ENCODE data around the gene WWOX. TPM values are rescaled to one million over a fixed set of nuclear protein-coding genes. Genes with fewer than 3 reads are reported as not detected.

WWOX gene
- total RNA-seq, 1 donor from 2014 or later = 19.2 TPM

- H3K27ac ChIP-seq = no peak overlapping the region
- no peaks in the 10 kb centered on the region for H3K36me3 ChIP-seq
- TF ChIP-seq CTCF (IDR thresholded peaks at IDR 0.05) = no peak
- H3K4me1 ChIP-seq = no peaks in the 10 kb centered on the region
- ATAC-seq = no peak
- DNase-seq = no peak
- H3K9me3 ChIP-seq = no peaks in the 10 kb centered on the region
- intact Hi-C loops (cut with DNase I) = no loop called here
- no peaks in the 10 kb centered on the region for H3K27me3 ChIP-seq (ENCODE audit: low read depth)
- no peak overlapping the region for H3K4me3 ChIP-seq
Measured at GRCh38 chr16:78727536-78727935, 628.1 kb downstream of the WWOX start.

GRCh38 chr16:78729687-78730086 lies 630.2 kb downstream of the WWOX start:
- no peaks in the 10 kb centered on the region for H3K9me3 ChIP-seq
- DNase-seq = no peak
- no peaks in the 10 kb centered on the region for H3K36me3 ChIP-seq
- no peak overlapping the region for H3K4me3 ChIP-seq
- no peak overlapping the region for H3K27ac ChIP-seq
- ATAC-seq = no peak
- H3K4me1 ChIP-seq = no peaks in the 10 kb centered on the region
- TF ChIP-seq CTCF (IDR thresholded peaks at IDR 0.05) = no peak
- intact Hi-C loops (cut with DNase I) = no loop called here
- H3K27me3 ChIP-seq (ENCODE audit: low read depth) = no peaks in the 10 kb centered on the region

GRCh38 chr16:78731785-78732184 lies 632.3 kb downstream of the WWOX start:
- Histone ChIP-seq H3K36me3 (no peaks in the 10 kb centered on the region), H3K27ac (no peak overlapping the region), H3K9me3 (no peaks in the 10 kb centered on the region), H3K4me3 (no peak overlapping the region), H3K27me3 (ENCODE audit: low read depth) (no peaks in the 10 kb centered on the region), H3K4me1 (no peaks in the 10 kb centered on the region)
- intact Hi-C loops (cut with DNase I) = no loop called here
- no peak for TF ChIP-seq CTCF (IDR thresholded peaks at IDR 0.05)
- ATAC-seq (no peak), DNase-seq (no peak)

GRCh38 chr16:78732696-78733095 lies 633.2 kb downstream of the WWOX start:
- no peak overlapping the region for H3K27ac ChIP-seq
- H3K36me3 ChIP-seq = no peaks in the 10 kb centered on the region
- no peak overlapping the region for H3K4me3 ChIP-seq
- no peaks in the 10 kb centered on the region for H3K4me1 ChIP-seq
- intact Hi-C loops (cut with DNase I) = no loop called here
- DNase-seq = no peak
- H3K9me3 ChIP-seq = no peaks in the 10 kb centered on the region
- no peak for ATAC-seq
- no peaks in the 10 kb centered on the region for H3K27me3 ChIP-seq (ENCODE audit: low read depth)
- no peak for TF ChIP-seq CTCF (IDR thresholded peaks at IDR 0.05)

GRCh38 chr16:78735337-78735736 lies 635.9 kb downstream of the WWOX start:
- ATAC-seq = no peak
- intact Hi-C loops (cut with DNase I) = no loop called here
- TF ChIP-seq CTCF (IDR thresholded peaks at IDR 0.05) = no peak

GRCh38 chr16:78737630-78738029 lies 638.2 kb downstream of the WWOX start:
- no peaks in the 10 kb centered on the region for H3K27me3 ChIP-seq (ENCODE audit: low read depth)
- H3K4me3 ChIP-seq = no peak overlapping the region
- H3K4me1 ChIP-seq = no peaks in the 10 kb centered on the region
- ATAC-seq (no peak), DNase-seq (no peak)
- no peaks in the 10 kb centered on the region for H3K9me3 ChIP-seq
- intact Hi-C loops (cut with DNase I) = no loop called here
- TF ChIP-seq CTCF (IDR thresholded peaks at IDR 0.05) = no peak
- H3K36me3 ChIP-seq = no peaks in the 10 kb centered on the region
- no peak overlapping the region for H3K27ac ChIP-seq

More at GRCh38 chr16:78735337-78735736, 635.9 kb downstream of the WWOX start:
- no peaks in the 10 kb centered on the region for H3K27me3 ChIP-seq (ENCODE audit: low read depth)
- DNase-seq = no peak
- H3K4me1 ChIP-seq = no peaks in the 10 kb centered on the region
- no peaks in the 10 kb centered on the region for H3K9me3 ChIP-seq
- H3K4me3 ChIP-seq = no peak overlapping the region
- H3K27ac ChIP-seq = no peak overlapping the region
- no peaks in the 10 kb centered on the region for H3K36me3 ChIP-seq

Measured in lower lobe of right lung (tissue), 2 donors.